Chondrocyte (in vitro differentiated cells): Measurements from ENCODE around the gene CYLD. TPM values are rescaled to one million over a fixed set of nuclear protein-coding genes. Genes with fewer than 3 reads are reported as not detected.

Experiments used
- DNase-seq: peaks from one replicate; pipeline ENCODE4 v3.0.0; 2021; ENCODE audit warnings: mixed read lengths, low spot score
- H3K27ac Mint-ChIP-seq: one replicate; pipeline ENCODE4 v1.8.0; 2021; ENCODE audit warnings: mild to moderate bottlenecking, moderate library complexity, mixed read lengths; ENCODE audit not compliant: unreplicated experiment
- H3K27me3 Mint-ChIP-seq: 2 replicates; pipeline ENCODE4 v1.8.0; 2021; ENCODE audit warnings: low read depth, mixed read lengths
- H3K36me3 Mint-ChIP-seq: 2 replicates; pipeline ENCODE4 v1.8.0; 2021; ENCODE audit warnings: low read depth, mixed read lengths
- H3K4me1 Mint-ChIP-seq: 2 replicates; pipeline ENCODE4 v1.8.0; 2021; ENCODE audit warnings: low read depth, mild to moderate bottlenecking, mixed read lengths
- H3K4me3 Mint-ChIP-seq: one replicate; pipeline ENCODE4 v1.8.0; 2021; ENCODE audit warnings: mild to moderate bottlenecking, moderate library complexity, mixed read lengths; ENCODE audit not compliant: unreplicated experiment
- H3K9me3 Mint-ChIP-seq: 2 replicates; pipeline ENCODE4 v1.8.0; 2021; ENCODE audit warnings: low read depth, mixed read lengths
- total RNA-seq: library from RNA; stranded (reverse); gene quantifications from 3 replicates; pipeline ENCODE4 v1.2.1, GENCODE V29; 2021
- TF ChIP-seq, protein P1 (sequence below): fragments of 200-600 bp; sonication (generic); IDR thresholded peaks from 2 replicates; pipeline ENCODE4 v1.5.0; 2021; ENCODE audit warnings: antibody characterized with exemption, mild to moderate bottlenecking, moderate library complexity

The CYLD gene
- total RNA-seq, 1 donor from 2014 or later: 35.8 TPM

DNA sequence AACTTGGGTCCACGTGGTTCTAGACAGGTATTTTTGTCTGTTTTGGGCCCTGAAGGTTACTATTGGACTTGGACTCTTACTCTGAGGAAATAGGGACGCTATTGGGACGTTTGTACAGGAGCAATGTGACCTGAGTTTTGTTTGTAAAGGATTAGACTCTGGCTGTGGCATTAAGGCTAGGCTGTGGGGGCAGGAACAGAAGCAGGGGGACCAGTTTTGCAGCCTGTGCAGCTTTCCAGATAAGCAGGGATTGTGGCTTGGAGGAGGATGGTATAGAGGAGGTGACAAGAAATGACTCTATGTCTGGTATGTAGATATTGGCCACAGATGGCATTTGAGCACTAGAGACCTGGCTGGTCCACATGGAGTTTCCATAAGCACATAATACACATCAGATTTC is 35.6 kb upstream of the CYLD start:
- H3K4me3 Mint-ChIP-seq: no peak overlapping the region
- H3K36me3 Mint-ChIP-seq: peaks cover 8% of the 10 kb centered on the region
- peaks cover 16% of the 10 kb centered on the region for H3K27me3 Mint-ChIP-seq
- H3K9me3 Mint-ChIP-seq: peaks cover 22% of the 10 kb centered on the region
- H3K4me1 Mint-ChIP-seq: no peaks in the 10 kb centered on the region
- H3K27ac Mint-ChIP-seq: no peak overlapping the region
- DNase-seq: no peak
- TF ChIP-seq, protein P1, sequence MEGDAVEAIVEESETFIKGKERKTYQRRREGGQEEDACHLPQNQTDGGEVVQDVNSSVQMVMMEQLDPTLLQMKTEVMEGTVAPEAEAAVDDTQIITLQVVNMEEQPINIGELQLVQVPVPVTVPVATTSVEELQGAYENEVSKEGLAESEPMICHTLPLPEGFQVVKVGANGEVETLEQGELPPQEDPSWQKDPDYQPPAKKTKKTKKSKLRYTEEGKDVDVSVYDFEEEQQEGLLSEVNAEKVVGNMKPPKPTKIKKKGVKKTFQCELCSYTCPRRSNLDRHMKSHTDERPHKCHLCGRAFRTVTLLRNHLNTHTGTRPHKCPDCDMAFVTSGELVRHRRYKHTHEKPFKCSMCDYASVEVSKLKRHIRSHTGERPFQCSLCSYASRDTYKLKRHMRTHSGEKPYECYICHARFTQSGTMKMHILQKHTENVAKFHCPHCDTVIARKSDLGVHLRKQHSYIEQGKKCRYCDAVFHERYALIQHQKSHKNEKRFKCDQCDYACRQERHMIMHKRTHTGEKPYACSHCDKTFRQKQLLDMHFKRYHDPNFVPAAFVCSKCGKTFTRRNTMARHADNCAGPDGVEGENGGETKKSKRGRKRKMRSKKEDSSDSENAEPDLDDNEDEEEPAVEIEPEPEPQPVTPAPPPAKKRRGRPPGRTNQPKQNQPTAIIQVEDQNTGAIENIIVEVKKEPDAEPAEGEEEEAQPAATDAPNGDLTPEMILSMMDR: no peak

DNA sequence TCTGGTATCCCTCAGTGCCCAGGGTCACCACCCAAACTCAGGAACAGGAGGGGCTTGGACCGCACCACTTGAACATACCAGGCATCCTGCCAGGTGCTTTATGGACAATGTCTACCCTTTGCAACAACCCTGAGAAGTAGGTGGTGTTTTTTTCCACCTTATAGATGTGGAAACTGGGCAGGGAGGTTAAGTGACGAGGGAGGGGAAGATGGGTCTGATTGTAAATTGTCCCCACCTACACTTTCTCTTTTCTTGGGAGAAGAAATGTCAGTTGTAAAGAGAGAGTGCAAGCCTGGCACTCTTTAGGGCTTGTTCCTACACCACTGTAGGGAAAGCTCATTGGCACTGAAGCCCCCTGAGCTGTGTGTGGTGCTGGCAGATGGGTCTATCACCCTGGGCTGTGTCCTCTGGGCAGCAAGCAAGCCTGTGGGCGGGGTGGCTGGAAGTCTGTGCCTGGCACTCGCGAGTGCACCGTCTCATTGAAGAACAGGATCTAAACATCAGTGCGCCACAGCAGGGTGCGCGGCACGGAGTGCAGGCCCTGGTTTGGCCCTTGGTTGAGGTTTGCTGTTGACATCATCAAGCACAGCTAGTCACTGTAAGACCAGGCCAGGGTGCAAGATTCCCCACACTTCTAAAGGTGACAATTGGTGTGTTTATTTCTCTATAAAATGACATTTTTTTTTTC is 33.4 kb upstream of the CYLD start:
- TF ChIP-seq, protein P1: no peak
- no peaks in the 10 kb centered on the region for H3K4me1 Mint-ChIP-seq
- H3K27ac Mint-ChIP-seq: no peak overlapping the region

DNA sequence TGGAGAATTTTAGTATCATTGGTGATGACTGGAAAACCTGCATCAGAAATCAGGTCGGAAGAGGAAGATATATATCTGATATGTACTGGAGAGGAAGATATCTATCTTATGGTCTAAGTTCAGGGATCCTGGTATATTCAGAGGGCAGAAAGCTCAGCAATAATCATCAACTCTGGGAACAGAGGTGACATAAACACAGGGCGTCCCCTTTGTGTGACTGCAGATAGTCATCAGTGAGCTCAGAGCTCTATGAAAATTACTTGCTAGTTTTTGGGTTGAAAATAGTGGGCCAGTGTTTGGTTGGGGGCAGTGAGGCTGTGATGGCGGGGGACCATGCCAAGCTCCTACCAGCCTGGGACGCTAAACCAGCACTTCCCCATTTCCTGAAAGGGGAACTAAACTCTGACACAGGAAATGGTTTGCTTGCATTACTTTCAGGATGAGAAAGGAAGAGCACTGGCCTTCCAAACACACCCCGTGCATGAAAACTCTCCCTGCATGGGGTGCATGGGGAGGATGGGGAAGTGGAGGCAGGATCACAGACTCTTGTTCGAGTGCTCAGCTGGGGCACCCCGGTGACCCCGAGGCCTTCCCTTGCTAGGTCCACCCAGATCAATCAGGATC is 32.7 kb upstream of the CYLD start:
- Mint-ChIP-seq H3K27me3 (peaks cover 16% of the 10 kb centered on the region), H3K9me3 (peaks cover 16% of the 10 kb centered on the region), H3K36me3 (peaks cover 6% of the 10 kb centered on the region), H3K27ac (no peak overlapping the region), H3K4me3 (no peak overlapping the region), H3K4me1 (no peaks in the 10 kb centered on the region)
- TF ChIP-seq, protein P1: no peak
- no peak for DNase-seq

More for the DNA sequence above, 33.4 kb upstream of the CYLD start:
- Mint-ChIP-seq H3K27me3 (peaks cover 16% of the 10 kb centered on the region), H3K9me3 (peaks cover 22% of the 10 kb centered on the region), H3K36me3 (peaks cover 8% of the 10 kb centered on the region), H3K4me3 (no peak overlapping the region)
- no peak for DNase-seq

- Mint-ChIP-seq H3K36me3 (peaks cover 4% of the 10 kb centered on the region), H3K27me3 (peaks cover 16% of the 10 kb centered on the region), H3K9me3 (peaks cover 11% of the 10 kb centered on the region), H3K4me3 (no peak overlapping the region), H3K27ac (no peak overlapping the region), H3K4me1 (no peaks in the 10 kb centered on the region)
- DNase-seq: no peak
- TF ChIP-seq, protein P1: no peak
Observed at GRCh38 chr16:50709980-50710379, 31.9 kb upstream of the CYLD start.

DNA sequence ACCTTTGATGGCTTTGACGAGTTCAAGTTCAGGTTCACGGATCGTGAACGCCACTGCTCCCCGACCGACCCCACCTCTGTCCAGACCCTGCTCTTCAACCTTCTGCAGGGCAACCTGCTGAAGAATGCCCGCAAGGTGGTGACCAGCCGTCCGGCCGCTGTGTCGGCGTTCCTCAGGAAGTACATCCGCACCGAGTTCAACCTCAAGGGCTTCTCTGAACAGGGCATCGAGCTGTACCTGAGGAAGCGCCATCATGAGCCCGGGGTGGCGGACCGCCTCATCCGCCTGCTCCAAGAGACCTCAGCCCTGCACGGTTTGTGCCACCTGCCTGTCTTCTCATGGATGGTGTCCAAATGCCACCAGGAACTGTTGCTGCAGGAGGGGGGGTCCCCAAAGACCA is 30.8 kb upstream of the CYLD start:
- Mint-ChIP-seq H3K4me3 (no peak overlapping the region), H3K4me1 (no peaks in the 10 kb centered on the region), H3K9me3 (peaks cover 3% of the 10 kb centered on the region), H3K27ac (no peak overlapping the region), H3K36me3 (no peaks in the 10 kb centered on the region), H3K27me3 (peaks cover 10% of the 10 kb centered on the region)
- TF ChIP-seq, protein P1: no peak
- DNase-seq: no peak
